C4-2B (cell line): ENCODE results near the gene MTM1.

Source experiments
- CTCF ChIP-seq: fragments of 450-650 bp; conservative IDR thresholded peaks from 2 replicates; pipeline ENCODE4 v1.5.1; 2017; ENCODE audit warnings: mild to moderate bottlenecking
- ZFX ChIP-seq: fragments of 450-650 bp; IDR thresholded peaks from 2 replicates; pipeline ENCODE4 v1.6.1; 2017

GRCh38 chrX:150594584-150594983, 26.2 kb downstream of the MTM1 start:
- TF ChIP-seq ZFX, result no peak
- TF ChIP-seq CTCF, result no peak
